HG02623 (cell line): ENCODE measurements around the gene ADAMTS18.

ENCODE experiments used
- ATAC-seq: cut with Tn5 transposase; IDR thresholded peaks from one replicate; pipeline ENCODE4 v1.9.1; 2021; ENCODE audit warnings: moderate library complexity; ENCODE audit not compliant: unreplicated experiment

ADAMTS18 gene

DNA sequence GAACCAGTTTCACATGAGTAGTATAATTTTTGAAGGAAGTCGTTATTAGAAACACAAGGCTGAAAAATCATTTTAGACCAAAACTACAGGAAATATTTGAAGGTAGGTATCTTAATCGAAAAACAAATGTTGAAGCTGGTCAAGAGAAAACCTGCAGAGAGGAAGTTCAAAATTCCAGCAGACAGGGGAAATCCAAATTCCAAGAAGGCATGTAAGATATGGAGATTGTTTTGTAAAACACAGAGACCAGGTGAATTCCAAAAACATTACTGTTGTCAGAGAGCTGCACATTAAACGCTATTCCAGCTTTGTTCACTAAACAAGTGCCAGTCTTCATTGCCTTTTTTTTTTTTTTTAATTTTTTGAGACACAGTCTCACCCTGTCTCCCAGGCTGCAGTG, 38.4 kb downstream of the ADAMTS18 start:
- ATAC-seq: no peak

DNA sequence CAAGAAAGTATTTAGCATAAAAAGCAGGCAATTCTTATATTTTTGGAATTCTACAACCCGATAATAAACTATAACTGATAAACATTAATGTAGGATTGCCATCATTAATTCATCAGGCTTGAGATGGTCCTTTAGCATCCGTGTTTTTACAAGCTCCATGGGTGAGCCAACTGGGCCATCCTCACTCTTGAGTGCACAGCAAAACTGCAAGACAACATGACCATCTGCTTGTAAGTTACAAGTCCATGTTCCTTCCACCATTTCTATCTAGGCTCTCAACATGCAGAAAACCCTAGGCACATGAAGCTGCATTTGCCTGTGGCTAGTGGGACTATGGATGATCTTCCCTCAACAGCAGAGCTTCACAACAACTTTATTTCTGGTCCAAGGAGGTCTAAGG, 40.1 kb downstream of the ADAMTS18 start:
- ATAC-seq: no peak

DNA sequence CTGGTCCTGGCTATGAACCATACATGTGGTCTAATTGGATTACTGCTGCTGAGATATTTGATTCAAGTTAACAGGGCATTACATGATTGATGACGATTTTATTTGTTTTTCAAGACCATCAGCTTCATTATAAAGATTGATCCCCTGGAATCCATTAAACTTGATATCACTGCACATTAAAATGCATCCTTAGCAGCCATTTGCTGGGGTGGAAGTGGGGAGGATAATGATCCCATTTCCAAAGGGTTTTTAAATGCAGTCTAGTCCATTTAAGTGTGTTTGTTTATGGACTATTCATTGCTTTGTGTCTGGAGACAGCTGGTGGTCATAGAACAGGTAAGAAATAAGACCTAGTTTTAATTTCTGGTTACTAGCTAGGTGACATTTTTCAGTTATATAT, 40.9 kb downstream of the ADAMTS18 start:
- ATAC-seq: no peak

DNA sequence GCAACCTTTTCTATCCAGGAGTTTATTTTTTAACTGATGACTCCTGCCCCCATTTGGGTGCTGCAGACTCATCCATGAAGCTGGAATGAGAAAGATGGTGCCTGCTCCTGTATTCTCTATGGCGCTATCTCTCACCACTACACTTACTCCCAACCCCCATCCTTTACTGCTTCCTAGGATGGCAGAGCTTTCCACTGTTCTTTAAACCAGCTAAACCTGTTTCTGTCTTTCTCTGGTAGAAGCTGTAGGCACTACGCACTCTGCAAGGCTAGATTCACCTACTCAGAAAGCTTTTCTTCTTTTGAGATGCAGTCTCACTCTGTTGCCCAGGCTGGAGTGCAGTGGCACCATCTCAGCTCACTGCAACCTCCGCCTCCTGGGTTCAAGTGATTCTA, 47.0 kb downstream of the ADAMTS18 start:
- no peak for ATAC-seq

DNA sequence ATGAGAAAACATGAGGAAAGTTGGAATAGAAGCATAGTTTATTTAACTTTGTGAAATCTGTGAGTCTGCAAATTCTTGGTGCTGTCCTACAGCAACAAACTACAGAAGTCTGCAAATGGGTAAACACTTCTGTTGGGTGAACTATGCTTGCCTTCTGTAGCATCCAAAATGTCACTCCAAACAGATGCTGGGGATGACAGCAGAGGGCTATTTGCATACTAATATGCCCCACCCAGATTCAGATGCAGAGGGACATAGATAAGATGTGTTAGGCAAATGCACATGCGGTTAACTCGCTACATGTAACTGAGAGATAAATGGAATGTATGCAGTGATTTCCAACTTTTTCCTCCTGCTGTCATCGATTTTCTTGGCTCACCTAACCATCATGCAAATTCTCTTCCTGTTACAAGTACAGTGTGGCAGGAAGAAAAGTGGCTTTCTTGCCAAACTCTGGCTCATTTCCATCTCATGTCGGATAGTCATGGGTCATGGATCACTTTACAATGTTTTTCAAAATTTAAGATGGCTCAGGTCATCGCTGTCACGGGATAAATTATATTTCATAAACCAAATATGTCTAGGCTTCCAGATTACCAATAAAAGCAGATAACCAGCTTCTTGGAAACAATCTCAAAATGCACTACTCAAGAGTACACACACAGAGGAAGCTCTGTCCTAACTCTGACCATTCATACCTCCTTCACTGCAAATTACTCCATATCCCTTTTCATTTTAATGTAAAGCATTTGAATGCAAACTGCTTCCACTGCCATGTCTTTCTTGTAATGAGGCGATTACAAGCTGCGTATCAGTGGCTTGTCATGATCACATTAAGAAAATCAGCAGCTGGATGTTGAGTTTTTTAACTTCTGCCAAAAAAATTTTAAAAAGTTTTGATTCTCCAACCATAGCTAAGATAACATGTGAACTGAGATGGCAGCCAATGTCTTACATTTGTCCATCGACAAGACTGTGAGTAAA, 47.7 kb downstream of the ADAMTS18 start:
- ATAC-seq: no peak

DNA sequence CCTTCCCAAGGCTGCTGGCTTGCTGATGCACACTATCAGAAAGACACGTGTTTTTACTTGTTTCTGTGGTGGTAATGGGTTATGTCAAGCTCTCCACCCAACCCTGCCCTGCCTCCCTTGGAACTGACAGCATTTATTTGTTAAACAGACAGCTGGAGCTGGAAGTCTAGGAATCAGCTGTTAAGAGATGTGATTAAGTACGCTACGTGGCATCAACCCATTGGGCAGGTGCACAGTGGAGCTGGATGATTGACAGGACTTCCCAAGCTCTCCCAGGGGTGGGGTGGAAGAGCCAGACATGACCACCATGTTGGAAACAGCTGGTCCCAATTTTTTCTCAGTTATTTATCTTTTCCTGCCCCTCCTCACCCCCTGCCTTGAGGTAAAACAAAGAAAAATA, 49.4 kb downstream of the ADAMTS18 start:
- ATAC-seq: no peak

DNA sequence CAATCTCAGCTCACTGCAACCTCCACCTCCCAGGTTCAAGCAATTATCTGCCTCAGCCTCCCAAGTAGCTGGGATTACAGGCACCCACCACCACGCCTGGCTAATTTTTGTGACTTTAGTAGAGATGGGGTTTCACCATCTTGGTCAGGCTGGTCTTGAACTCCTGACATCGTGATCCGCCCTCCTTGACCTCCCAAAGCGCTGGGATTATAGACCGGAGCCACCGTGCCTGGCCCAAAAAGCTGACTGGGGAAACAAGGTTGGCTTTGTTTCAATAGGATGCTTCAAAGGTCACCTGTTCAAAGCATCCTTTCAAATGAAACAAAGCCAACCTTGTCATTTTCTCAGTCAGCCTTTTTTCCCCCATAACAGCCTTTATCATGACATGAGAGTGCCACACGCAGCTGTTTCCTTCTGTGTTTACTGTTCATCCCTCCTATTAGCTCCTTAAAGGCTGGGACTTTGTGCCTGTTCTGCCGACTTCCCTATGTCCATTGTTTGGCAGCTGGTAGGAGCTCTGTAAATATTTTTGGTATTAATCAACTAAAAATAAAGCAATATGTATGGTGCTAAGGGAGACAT, 51.1 kb downstream of the ADAMTS18 start:
- ATAC-seq: no peak

DNA sequence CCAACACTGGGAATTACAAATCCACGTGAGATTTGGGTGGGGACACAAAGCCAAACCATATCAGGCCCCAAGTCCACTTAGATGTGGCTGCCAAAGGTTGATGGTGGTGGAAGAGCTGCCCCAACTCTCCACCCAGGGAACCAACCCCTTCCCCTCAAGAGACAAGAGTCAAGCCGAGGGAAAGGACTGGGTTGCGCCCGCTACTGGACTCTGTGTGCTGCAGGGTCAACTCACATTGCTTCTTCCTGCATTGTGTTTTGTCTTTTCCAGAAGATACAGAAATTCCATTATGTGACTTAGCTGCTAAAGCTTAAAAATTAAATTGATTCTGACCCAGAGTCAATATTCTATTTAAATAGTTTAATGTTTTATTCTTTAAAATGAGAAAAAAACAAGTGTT, 58.5 kb downstream of the ADAMTS18 start:
- ATAC-seq: no peak

DNA sequence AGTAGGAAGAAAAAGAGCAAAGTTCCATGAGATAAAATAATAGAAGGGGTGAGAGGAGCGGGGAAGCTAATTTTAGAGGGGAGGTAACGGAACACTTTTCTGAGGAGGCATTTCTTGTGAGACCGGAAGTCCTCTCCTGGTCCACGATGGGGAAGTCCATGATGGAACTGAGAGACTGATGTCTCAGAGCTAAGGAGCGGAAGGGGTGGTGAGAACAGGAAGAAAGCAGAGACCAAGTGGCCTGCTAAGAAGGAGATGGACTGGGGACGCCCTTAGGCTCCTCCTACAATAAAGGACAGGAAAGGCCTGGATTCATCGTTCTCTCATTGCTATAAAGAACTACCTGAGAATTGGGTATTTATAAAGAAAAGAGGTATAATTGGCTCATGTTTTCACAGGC, 59.4 kb downstream of the ADAMTS18 start:
- no peak for ATAC-seq

DNA sequence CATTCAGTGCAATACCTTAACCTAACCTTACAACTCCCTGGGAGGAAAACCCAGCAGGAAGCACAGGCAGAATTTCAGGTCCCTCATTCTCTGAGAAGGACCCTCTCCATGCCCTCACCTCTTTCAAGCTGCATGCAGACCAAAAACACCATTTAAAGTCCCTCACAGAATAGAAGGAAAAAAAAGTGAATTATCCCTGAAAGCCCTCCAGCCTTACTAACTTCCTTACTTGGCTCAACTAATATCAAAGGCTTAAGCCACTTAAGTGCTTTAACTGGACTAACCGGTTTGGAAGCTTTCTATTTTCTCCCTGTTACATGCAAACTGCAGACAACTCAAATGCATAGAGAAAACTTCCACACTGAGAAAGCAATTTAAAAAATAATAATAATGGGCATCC, 60.5 kb downstream of the ADAMTS18 start:
- ATAC-seq: no peak

DNA sequence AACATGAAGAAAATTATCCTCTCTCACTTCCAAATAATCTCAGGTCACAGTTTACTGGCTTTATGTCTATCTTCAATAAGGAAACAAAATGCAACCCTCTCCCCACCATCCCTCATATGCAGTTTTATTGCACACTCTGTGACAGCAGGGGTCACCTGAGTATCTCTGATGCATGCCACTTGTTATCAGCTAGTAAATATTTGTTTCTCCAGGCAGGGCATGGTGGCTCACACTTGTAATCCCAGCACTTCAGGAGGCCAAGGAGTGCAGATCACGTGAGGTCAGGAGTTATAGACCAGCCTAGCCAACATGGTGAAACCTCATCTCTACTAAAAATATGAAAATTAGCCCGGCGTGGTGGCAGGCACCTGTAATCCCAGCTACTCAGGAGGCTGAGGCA, 61.1 kb downstream of the ADAMTS18 start:
- ATAC-seq: no peak

DNA sequence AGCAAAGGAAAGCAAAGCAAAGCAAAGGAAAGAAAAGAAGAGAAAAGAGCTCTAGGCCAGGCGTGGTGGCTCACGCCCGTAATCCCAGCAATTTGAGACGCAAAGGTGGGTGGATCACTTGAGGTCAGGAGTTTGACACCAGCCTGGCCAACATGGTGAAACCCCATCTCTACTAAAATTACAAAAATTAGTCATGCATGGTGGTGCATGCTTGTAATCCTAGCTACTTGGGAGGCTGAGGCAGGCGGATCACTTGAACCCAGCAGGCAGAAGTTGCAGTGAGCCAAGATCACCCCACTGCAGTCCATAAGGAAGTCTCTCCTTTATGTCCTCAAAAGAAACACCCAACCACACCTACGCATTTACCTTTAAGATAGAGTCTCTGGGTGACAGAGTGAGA, 70.1 kb downstream of the ADAMTS18 start:
- ATAC-seq: no peak

DNA sequence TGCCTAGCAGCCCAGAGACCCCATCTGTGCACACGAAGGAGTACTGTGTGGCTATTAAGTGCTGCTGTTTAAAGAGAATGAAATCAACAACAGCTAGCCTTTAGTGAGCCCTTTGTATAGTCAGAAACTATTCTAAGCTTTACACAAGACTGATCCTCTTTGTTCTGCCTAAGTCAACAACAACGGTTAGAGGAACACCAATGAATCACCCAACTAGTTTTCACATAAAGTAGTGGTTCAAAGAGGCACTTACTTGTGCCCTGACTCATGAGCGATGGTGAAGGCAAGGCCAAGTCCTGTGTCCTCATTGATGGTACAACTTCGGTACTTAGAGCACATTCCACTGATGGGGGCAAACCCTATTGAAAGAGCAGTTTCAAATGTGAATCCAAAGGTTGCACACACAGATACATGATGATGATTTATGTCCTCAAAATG, 75.8 kb downstream of the ADAMTS18 start:
- no peak for ATAC-seq

DNA sequence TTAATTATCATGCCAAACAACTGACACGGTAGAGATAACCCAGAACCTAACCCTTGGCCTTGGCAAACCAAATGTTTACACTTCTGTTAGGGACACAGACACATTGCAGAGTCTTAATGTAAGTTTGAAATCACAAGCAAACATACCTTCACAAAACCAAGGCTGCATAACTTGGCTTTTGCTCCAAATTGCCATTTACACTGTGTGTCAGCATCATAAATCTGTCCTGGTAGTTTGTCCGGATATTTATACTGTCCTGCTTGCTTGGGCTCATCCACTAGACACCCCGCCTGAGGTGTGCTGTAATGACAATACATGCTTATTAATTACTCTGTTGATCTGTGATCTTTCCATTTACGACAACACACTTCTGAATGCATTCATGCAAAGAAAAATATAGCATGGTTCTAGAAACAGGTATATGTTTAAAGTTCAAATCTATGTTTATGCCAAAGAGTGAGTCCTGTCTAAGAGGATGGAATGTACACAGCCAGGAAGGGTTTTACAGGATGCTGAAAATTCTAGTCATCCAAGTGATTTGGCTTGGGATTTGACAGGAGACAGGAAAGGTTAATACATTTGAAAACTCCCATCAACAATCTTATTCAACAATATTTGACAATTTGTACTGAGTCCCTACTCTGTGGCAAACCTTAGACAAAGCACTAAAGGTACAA, 81.1 kb downstream of the ADAMTS18 start:
- ATAC-seq: no peak

DNA sequence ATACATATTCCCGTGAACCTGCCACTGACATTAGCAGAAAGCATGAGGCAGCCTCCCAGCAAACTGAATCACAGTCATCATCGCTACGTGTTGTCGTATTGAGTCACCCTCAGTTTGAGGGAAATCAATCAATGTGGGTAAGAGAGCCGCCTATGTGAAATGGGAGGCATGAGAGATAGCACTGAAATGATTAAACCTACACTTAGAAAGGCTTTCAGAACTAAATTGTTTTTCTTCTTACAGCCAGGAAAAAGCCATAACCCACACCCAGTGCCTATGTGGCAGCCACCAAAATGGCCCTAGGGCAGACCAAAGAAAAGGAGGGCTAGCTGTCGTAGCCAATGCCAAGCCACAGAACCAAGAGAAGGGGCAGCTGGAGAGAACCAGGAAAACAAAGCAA, 90.5 kb downstream of the ADAMTS18 start:
- ATAC-seq: no peak

DNA sequence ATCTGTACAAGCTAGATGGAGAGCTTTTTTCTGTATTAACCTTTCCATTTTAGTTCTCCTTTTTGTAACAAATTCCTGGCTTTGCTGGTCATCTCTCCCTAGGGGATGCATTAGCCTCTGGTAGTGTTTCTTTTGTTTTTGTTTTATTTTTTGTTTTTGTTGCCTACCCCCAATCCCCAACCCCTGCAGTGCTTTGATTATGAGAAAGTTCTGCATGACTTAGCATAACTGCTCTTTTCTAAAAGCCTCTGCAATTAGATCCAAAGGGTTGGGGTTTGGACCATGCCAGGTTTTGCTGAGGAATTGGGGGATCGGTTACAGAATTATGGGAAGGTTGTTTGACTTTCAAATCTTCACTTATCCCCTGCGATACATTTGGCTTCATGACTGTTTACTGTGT, 98.2 kb downstream of the ADAMTS18 start:
- ATAC-seq: no peak

DNA sequence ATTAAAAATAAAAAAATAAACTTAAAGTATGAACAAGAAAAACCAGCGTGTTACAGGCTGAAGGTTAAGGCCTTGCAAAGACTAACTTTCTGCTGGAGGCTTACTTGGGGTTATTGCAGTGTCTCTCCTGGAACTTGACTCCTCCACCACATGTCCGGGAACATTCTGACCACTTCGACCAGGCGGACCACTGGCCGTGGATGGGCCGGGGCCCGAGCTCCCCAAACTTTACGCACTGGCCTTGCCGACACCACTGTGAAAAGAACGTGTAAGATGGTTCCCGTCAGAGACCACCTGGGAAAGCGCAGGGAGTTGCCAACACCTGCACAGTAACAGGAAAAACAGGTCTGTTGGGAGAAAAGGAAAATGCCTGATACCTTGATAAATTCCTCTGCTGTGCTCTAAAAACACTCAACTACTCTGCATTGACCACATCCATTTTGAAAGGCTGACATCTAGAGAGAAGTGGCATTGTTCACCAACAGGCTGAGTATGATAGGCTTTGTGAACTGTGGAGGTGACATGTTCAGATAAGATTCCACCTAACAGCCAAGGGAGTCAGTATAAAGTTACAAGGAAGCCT, 99.1 kb downstream of the ADAMTS18 start:
- no peak for ATAC-seq

DNA sequence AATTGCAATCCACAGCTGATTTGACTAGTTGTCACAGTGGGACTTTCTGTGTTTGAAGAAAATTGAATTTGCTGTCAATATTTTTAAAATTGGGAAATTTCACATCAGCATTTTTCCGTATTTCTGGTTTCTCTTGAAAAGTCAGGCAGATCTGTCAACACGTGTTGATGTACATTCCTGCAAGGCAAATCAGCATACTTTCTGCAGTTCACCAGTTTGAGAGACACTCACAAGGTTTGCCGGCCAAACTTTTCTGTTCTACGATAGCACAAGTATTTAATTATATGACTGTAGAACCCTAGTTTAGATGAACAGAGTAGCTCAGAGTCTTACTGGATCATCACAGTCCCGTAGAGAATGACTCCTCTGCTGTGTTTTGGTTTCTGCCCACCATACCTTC, 102.0 kb downstream of the ADAMTS18 start:
- no peak for ATAC-seq

DNA sequence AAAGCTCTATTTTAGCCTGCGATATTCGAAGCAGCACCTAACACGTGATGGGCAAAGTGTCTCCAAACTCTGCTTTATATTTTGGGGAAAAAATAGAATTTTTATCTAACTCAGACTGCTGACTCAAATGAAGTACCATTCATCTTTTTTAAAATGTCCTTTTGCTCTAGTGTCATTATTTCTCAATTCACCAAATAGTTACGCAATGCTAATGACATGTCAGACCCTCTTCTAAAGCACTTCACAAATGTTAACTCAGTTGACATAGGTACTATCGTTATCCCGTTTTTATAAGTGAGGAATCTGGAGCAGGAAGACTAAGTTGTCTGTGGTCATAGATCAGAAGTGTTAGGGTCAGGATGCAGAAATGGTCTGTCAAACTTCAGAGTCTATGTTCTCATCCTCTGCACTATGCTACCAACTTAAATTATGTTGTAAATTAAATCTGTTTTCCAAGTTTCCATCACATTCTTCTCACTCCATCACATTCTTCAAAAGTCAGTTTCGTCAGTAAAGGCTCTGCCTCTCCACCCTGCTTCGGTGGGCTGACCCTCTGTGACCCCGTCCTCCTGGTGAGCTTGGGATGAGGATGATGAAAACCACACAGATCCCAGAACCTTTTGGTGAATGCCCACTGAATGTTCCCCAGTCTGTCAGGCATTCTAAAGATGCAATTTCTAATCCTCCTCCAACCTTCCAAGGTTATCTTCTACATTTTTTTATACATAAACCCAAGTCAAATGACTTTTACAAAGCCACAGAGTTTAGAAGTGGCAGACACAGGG, 102.8 kb downstream of the ADAMTS18 start:
- ATAC-seq: no peak

DNA sequence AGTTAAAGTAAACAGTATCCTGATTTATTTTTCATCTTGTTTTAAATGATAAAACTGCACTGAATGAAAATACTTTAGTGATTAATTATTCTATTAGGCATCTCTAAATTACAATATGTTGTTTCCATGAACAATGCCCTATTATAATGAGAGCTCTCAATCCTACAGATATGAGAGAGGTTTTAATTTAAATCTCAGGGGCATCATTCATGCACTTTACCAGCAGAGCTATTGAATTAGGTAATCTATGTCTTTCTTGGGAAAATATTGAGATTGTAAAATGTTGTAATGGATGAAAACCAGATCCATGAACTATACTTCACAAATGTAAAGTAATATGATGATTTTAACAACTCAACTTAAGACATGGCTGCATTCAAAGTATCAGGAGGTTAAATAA, 103.8 kb downstream of the ADAMTS18 start:
- ATAC-seq: no peak
